ENCODE data around the gene TTC12.
"Not testable (repeated sequence)": the region's sequence is repeated elsewhere in the genome, so short reads cannot be mapped to it uniquely, and the experiment has no call there.

TTC12 gene

DNA sequence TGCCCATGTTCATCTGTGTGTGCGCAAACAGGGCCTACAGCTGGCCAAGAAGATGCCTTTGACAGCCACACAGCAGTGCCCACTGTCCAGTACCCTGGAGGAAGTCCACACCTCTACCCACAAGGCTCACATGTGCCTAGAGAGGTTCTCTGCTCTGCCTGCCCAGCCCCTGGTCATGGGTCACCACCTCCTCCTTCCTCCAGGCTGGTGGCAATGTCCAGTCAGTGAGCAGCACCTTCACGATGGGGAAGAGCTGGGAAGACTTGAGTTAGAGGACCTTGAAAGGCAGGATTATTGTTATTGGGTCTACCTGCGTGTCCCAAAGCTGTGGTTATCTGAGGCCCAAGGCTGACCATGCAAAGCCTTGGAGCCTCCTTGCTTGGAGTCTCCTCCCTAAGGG is 28.4 kb upstream of the TTC12 start:
- no peak for DNase-seq (ENCODE audit: low read depth)

DNA sequence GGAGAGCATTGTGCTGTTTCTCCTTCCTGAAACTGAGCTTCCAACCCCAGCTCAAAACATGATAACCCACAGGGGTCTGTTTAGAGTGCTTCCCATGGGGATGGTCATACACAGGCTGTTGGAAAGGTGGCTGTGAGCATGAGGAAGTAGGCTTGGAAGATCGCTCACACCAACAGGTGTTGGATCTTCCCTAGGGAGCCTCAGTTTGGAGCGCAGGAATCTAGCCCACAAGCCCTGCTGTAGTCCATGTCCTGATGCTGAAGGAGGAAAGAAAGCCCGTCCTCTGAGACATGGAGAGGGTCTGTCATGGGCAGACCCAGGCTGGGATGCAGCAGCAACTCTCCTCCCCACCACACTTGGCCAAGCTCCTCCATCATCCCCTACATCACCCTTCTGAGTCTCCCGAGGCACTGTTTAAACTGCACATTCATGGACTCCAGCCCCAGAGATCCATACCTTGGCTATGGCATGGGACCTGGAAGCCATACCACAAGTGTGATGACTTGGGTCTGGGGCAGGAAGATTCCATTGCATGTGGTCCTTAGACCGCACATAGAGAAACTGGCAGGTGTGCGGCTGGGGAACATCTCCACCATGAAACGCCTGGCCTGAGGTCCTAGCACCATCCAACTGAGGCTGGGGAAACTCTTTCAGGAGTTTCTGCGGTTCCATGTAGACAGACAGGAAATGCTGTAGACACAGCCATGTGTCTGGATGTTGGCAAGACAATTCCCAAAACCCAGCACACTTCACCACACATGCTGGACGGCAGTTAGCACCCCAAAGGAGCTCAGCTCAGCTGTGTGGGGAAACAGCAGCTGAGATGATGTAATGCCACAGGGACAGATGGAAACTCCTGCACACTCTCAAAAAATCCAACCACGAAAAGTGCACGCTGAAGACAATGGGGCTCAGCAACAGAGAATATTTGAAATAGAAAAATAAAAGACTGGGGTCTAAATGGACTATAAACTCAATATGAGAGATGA is 27.6 kb upstream of the TTC12 start:
- no peak for DNase-seq (ENCODE audit: low read depth)

DNA sequence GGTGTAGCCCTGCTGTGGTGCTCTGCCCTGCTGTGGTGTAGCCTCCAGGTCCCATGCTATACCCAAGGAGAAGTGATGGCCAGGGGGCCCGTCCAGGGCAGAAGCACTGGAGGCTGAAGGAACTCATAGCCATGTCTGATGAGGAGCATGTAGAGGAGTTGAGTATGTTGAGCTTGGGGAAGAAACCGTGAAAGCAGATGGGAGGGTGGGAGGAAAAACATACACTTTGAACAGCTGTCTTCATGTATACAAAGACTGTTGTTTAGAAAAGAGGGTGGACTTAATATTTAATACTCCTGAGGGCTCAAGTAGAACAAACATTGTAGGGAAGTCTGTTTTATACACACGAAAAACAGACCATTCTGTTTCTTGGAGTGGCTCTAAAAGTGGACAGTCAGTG is 26.6 kb upstream of the TTC12 start:
- no peak for DNase-seq (ENCODE audit: low read depth)

DNA sequence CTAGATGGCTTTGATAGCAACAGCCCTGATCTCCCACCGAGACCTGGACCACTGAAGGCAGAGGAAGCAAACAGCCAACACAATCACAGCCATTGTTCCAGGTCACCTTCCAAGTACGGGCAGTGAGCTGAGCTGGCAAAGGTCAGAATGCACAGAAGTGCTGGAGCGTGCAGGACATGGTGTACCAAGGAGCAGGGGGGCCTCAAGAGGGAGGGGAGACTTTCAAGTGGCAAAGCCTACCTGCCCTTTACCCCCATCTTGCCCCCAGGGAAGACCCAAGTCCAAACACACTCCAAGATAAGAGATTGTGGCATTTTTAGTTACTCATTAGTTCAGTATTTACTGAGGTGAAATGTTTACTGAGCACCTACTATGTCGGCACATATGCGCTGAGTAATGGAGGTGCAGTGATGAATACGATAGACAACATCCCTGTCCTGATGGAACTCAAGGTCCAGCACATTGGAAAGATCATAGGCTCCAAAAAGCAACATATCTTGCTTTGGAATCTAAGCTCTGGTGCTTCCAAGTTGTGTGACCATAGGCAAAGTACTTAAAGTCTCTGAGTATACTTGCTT is 26.0 kb upstream of the TTC12 start:
- no peak for DNase-seq (ENCODE audit: low read depth)

DNA sequence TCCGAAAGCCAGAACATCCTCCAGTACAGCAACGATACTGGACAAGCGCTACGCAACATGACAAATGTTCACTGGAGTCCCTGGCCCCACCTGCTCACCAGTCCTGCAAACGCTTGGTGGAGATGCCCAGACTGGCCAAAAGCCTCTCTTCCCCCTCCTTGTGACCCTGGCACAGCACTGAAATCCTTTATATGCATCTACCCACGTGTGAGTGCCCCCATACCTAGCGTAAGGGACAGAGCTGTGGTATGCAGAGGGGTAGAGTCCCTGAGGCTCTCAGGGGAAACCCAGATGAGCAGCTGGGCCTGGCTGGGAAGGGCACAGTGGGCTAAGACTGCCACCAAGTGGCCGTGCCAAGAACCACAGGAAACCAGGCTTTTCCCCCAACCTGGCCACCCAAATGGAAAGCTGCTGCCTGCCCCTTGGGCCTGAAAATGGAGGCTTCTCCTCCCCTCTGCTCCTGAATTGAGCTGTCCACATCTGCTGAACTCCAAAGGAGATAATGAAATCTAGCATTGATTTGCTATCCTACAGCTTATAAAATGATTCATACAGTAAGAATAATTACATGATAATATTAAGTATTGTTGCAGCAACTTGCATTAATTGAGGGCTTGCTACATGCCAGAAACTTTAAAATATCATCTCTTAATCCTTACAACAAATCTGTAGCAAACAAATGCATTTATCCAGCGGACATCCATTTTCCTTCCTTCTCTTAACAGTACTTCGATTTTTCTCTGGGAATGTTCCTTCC is 24.8 kb upstream of the TTC12 start:
- peak; percentile 34 for DNase-seq (ENCODE audit: low read depth)

DNA sequence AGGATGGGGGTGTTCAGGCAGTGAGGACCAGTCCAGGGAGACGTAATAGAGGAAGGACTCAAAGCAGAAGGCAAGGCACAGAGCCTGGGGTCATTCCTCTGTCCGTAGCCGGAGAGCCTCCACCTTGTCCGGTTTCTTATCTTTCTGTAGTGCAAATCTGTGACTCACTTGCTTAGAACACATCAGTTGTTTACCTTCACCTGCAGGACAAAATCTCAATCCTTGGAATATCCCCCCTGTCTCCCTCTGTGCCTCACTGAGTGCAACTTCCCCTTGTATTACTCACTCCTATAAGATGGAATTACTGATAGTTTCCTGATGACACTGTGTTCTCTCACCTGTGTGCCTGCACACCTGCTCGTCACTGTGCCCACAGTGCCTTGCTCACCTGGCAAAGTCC is 20.4 kb upstream of the TTC12 start:
- no peak for DNase-seq (ENCODE audit: low read depth)

DNA sequence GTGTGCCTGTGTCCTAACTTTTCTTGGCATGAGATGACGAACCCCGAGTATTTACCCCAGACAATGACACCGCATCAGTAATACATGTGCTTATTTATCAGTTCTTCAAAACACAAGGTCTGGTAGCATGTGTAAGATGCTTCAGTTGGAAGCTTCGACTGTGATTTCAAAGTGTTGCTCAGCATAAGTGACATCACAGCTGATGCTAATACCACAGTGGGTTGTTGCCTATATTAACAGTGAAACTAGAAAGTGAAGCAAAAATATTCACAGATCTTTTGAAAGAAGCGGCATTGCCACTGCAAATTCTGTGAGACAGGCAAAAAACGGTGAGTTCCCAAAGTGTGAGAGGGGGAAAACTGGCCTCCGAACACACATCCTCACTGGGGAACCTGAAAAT is 18.4 kb upstream of the TTC12 start:
- no peak for DNase-seq (ENCODE audit: low read depth)

DNA sequence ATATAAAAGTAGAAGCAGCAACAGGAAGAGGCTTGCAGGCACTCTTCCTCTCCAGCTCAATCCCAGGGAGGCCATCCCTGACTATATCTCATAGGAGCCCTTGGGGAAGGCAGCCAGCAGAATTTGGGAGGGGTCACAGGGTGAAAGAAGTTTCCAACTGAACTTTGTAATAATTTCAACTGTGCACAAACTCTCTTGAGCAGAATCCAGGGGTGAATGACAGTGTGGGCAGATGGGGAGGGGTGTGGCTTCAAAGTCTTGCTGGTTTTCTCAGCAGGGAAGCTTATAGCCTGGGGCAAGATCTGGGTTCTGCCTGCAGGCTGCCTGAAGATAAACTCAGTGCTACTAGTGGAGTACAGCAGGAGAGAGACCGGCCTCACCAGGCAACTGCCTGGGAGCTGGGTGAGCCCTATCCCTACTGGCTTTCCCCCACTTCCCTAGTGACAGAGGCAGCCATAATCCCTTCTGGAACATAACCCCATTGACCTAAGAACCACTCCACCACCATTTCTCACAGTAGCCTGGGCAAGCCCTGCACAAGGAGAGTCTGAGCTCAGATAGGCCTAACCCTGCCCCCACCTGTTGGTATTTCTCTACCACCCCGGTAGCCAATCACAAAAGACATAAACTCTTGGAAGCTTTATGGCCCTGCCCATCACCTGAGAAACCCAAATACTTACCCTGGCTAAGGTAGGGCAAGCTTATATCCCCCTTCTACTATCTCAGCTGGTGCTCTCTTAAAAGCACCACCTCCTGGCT is 17.8 kb upstream of the TTC12 start:
- no peak for DNase-seq (ENCODE audit: low read depth)

DNA sequence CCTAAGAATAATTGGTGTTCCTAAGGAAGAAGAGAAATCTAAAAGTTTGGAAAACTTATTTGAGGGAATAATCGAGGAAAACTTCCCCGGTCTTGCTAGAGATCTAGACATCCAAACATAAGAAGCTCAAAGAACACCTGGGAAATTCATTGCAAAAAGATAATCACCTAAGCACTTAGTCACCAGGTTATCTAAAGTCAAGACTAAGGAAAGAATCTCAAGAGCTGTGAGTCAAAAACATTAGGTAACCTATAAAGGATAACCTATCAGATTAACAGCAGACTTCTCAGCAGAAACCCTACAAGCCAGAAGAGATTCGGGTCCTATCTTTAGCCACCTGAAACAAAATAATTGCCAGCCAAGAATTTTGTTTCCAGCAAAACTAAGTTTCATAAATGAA is 15.9 kb upstream of the TTC12 start:
- DNase-seq (ENCODE audit: low read depth), result not testable (repeated sequence)

DNA sequence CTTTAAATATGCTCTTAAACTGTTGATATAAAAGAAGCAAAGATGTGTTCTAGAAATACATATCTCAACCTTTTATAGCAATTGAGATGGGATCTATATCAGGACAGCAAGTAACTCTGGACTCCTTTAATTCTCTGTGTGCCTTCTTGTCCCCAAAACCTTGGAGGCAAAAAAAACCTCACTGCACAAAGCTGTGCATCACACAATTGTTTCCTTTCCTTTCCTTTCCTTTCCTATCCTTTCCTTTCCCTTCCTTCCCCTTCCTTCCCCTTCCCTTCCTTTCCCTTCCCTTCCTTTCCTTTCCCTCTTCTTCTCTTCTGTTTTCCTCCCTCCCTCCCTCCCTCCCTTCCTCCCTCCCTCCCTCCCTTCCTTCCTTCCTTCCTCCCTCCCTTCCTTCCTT is 9.5 kb upstream of the TTC12 start:
- DNase-seq (ENCODE audit: low read depth), result no peak

DNA sequence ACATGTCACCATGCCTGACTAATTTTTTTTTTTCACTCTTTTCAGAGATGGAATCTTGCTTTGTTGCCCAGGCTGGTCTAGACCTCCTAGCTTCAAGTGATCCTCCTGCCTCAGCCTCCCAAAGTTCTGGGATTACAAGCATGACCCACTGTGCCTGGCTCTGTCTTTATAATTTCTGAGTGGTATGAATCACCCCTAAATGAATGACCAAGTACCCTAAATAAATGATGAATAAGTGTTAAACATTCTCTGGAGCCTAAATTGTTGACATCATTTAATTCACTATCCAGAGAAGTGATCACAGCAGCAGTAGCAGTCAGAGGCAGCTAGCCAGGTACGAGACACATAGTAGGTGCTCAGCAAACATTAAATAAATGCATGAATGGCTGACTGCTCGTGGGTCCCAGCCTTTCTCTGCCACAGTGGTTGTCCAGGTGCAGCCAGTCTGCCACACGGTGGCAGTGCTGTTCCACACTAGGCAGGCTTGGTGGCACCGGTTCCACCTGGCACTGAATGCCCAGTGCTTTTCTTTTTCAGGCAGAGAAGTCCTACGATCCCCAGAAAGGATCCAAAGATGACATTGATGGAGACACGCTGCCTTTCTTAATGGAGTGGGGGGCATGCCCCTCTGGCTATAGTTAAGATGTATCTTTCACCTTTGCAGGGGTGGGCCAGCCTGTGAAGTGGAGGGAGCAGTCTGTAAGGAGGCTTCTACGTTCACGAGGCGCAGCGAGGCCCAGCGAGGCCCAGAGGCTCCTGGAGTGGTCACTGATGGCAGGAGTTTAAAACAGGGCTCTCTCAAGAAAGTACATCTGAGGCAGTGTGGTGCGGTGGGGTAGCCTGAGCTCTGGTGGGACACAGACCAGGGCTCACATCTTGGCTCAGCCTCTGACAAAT is 8.7 kb upstream of the TTC12 start:
- peak; percentile 46 for DNase-seq (ENCODE audit: low read depth)

DNA sequence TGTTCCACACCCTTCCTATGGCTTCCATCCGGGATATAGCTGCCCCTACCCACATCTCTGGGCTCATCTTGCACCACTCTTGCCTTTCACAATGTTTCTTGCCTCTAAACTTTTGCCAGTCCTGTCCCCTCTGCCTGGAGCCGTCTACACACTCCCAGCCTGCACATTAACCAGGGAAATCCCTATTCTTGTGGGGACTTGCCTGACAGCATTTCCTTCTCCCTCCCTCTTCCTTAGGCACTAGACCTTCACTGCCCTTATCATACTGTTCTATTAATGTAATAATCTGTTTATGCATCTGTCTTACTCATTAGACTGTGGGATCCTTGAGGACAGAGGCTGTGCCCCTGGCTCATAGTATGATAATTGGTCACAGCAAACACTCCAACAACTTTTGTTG is 5.8 kb upstream of the TTC12 start:
- DNase-seq (ENCODE audit: low read depth), result no peak

DNA sequence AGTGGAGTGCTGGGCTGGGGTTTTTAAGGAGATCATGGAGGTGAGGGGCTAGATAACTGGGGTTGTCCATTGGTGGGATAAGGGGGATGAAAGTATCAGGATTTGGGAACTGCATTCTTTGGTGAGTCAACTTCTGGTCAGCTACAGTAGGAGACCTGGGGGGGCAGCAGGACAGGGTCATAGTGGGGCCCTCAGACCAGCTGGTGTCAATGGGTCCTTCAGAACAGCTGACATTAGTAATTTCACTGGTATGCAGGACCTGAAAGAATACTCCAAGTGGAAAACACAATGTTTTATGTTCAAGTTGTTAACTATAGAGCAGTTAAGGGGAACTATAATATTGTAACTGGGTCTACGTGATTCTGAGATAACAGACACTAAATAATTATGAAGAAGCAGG is 2.8 kb upstream of the TTC12 start:
- no peak for DNase-seq (ENCODE audit: low read depth)

DNA sequence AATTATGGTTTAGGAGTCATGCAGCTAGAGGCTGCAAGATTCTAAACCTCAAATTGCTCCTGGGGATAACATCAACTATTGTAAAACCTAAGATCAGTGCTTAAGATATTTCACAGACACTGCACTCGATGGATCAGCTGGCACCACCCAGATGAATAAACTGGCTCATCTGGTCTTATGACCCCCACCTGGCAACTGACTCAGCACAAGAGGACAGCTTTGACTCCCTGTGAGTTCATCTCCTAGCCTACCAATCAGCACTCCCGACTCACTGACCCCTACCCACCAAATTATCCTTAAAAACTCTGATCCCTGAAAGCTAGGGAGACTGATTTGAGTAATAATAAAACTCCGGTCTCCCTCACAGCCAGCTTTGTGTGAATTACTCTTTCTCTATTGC is 782 bp upstream of the TTC12 start:
- DNase-seq (ENCODE audit: low read depth), result no peak

DNA sequence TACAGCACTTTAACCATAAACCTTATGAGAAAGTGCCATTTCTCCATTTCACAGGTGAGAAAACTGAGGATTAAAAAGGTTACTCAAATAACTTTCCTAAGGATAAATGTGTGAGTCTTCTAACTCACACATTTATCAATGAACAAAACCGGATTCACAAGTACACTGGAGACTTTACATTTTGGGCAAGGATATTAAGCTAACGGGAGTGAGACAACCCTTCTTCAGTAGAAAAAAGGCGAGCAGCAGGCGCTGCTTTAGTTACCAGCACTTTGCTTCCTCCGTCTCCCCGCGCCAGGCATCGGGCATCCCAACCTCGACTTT is 356 bp upstream of the TTC12 start:
- no peak for DNase-seq (ENCODE audit: low read depth)

DNA sequence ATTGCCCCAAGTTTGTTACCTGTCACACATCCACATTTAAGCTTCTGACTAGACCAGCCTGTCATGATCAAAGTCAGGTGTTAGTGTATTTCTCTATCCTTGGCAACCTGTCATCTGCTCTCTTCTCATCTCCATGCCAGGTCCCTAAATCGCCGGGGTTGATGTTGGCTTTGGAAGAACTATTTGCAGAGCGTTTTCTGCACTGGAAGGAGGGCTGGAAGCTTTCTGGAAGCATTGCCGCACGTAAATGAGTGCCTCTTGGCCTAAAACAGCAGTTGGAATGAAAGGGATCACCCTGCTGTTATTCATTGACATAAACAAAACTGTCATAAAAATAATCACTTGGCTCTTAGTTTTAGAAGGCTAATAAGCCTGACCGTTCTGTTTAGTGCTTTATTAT is 1.4 kb downstream of the TTC12 start:
- DNase-seq (ENCODE audit: low read depth), result no peak

DNA sequence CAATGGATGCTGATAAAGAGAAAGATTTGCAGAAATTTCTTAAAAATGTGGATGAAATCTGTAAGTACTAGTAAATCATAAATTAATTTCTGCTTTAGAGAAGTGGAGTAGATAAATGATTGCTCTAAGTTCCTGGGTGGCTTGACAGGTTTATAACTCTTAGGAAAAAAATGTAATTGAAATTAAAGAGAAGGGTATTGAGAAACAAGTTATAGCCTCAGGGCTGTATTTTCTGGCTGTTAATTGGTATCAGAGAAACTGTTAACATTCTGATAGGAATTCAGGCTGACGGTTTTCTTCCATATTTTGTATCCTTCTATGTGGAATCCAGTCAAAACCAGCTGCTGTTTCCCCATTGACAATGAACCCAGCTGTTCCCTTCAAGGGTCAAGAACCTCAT is 1.9 kb downstream of the TTC12 start:
- no peak for DNase-seq (ENCODE audit: low read depth)

DNA sequence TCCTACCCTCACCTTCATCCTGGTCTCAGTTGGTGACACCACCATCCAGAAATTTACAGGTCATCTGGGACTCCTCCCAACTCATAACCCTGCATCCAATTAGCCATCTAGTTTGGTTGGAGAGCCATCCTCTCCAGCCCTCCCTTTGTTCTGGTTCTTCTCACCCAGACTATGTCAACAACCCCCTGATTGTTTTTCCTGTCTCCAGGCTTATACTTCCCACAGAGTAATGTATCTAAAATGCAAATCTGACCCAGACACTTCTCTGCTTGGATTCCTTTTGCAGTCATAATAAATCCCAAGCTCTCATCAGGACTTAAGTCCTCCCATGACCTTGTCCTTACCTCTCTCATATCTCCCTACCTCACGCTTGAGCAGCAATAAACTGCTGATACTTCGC is 3.0 kb downstream of the TTC12 start:
- no peak for DNase-seq (ENCODE audit: low read depth)

DNA sequence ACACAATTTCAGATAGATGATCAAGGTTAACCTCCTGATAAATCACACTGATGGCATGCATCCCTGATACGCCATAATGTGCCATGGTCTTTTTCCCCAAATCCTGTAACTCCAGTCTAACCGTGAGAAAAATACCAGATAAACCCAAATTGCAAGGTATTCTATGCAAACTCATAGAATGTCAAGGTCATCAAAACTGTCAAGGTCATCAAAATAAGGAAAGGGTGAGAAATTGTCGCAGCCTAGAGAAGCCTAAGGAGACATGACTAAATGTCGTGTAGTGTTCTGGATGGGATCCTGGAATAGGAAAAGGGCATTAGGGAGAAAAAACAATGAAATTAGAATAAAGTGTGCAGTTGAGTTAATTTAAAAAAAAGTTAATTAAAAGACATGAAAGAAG is 4.7 kb downstream of the TTC12 start:
- DNase-seq (ENCODE audit: low read depth), result no peak

DNA sequence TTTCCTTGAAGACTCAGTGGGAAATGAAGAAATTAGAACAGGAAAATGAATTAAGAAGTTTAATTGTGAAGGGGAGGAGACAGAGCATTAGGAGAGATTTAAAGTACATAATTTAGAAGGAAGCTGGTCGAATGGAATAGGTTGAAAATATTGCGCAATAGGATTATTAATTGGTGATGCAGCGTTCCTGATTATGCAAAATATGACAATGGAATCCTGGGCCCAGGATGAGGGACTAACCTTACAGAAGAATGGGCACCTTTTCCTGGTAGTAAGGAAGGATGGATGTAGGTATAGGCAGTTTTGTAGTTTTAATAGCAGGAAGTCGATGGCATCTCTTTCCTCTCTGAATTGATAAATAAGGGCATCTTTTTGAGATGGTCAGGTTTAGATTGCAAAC is 7.8 kb downstream of the TTC12 start:
- DNase-seq (ENCODE audit: low read depth), result no peak

DNA sequence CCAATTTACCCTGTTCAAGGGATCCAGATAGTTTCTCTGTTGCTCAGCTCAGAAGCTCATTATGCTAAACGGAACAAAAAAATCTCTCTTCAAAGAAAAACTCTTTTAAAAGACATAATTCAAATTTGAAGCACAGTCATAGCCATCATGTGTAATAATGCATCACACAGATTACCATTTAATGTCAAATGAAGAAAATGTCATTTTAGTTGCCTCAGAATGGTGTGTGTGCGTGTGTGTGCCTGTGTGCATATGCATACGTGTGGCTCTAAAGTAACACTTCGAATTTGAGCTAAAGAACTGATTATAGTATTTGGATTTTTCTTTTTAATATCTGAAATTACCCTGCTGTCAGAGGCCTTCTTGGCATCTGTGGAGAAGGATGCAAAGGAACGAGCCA is 9.9 kb downstream of the TTC12 start:
- no peak for DNase-seq (ENCODE audit: low read depth)

Data from fibroblast of the conjunctiva (primary cell).